GM18526 (cell line): ENCODE measurements around the gene PHGDH.

Source experiments
- POLR2A ChIP-seq: IDR thresholded peaks from 3 replicates; pipeline ENCODE4 v1.6.1; 2011; ENCODE audit not compliant: insufficient read length; ENCODE audit errors: extremely low read depth

PHGDH gene

GRCh38 chr1:119764220-119764619, 52.5 kb downstream of the PHGDH start:
- TF ChIP-seq POLR2A: no peak

GRCh38 chr1:119766374-119766794, 54.6 kb downstream of the PHGDH start:
- no peak for TF ChIP-seq POLR2A

- no peak for TF ChIP-seq POLR2A
Measured at GRCh38 chr1:119767486-119767885, 55.8 kb downstream of the PHGDH start.

- TF ChIP-seq POLR2A: no peak
Measured at GRCh38 chr1:119768778-119769177, 57.0 kb downstream of the PHGDH start, which contains the start of gene HMGCS2. Gene HMGCS2, minus strand, starts transcription at chr1:119768905. Its CDS starts 61 bp downstream, at chr1:119768844.

- no peak for TF ChIP-seq POLR2A
Measured at GRCh38 chr1:119771016-119771415, 59.3 kb downstream of the PHGDH start.

GRCh38 chr1:119771770-119772169, 60.0 kb downstream of the PHGDH start:
- TF ChIP-seq POLR2A: no peak

GRCh38 chr1:119772298-119772697, 60.6 kb downstream of the PHGDH start:
- TF ChIP-seq POLR2A: no peak

- no peak for TF ChIP-seq POLR2A
Measured at GRCh38 chr1:119773711-119774241, 62.0 kb downstream of the PHGDH start.

- no peak for TF ChIP-seq POLR2A
Measured at GRCh38 chr1:119774746-119775490, 63.2 kb downstream of the PHGDH start.

- TF ChIP-seq POLR2A: no peak
Measured at GRCh38 chr1:119778359-119778758, 66.6 kb downstream of the PHGDH start.

GRCh38 chr1:119778886-119779560, 67.3 kb downstream of the PHGDH start:
- no peak for TF ChIP-seq POLR2A

GRCh38 chr1:119779869-119780356, 68.2 kb downstream of the PHGDH start:
- TF ChIP-seq POLR2A: no peak

- no peak for TF ChIP-seq POLR2A
Measured at GRCh38 chr1:119781434-119782210, 69.9 kb downstream of the PHGDH start.

GRCh38 chr1:119782631-119783325, 71.0 kb downstream of the PHGDH start:
- TF ChIP-seq POLR2A: no peak

- TF ChIP-seq POLR2A: no peak
Measured at GRCh38 chr1:119783354-119784185, 71.8 kb downstream of the PHGDH start.
